Bronchial epithelial cell (primary cell): ENCODE results near the gene CC2D2A. TPM values are rescaled to one million over a fixed set of nuclear protein-coding genes. Genes with fewer than 3 reads are reported as not detected.

Source experiments
- DNase-seq: peaks from one replicate; pipeline ENCODE4 v3.0.0-alpha.2; 2010; ENCODE audit warnings: low read depth
- FAIRE-seq: peaks from 2 replicates; lab custom pipeline; 2011; peaks lifted over from hg19 to GRCh38; lab: Jason Lieb, UNC
- H3K27me3 ChIP-seq: 2 replicates; pipeline ENCODE4 v1.5.1; 2011; ENCODE audit warnings: low read length; ENCODE audit not compliant: control insufficient read depth, insufficient read depth
- H3K36me3 ChIP-seq: 2 replicates; pipeline ENCODE4 v1.5.1; 2011; ENCODE audit warnings: low read length; ENCODE audit not compliant: control insufficient read depth, insufficient read depth
- H3K4me3 ChIP-seq: 2 replicates; pipeline ENCODE4 v1.5.1; 2011; ENCODE audit warnings: mild to moderate bottlenecking, low read depth, low read length, control low read depth
- CTCF ChIP-seq: IDR thresholded peaks from 2 replicates; pipeline ENCODE4 v1.5.1; 2011; ENCODE audit warnings: mild to moderate bottlenecking, moderate library complexity, low read length, control low read depth, inconsistent platforms; ENCODE audit not compliant: insufficient read depth, severe bottlenecking
- total RNA-seq: library from RNA; depleted of rRNA; stranded (reverse); fragments of >200 nt; gene quantifications from 2 replicates; pipeline ENCODE4 v1.2.1, GENCODE V29; 2014

The CC2D2A gene
- total RNA-seq, 1 donor from 2014 or later: 5.8 TPM

DNA sequence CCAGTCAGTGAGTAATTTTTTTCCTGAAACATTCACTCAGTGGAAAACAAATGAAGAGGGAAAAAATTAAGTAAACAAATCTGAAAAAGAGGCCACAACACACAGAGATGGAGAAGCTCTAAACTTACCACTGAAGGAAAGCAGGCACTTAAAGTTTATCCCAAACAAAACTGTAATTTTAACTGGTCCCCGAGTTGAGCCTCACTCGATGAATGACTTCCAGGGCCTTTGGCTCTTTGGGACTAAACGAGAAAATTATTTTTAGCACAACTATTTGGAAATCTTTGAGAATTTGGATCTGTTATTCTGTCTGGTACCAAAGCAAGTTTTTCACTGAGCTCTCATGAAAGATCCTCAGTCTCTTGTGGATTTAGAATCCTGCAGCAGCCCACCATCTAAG is 42.0 kb upstream of the CC2D2A start, which contains the start of gene C1QTNF7:
Gene C1QTNF7 (plus strand): TSS at position 333 of the 400 bp plus-strand sequence. CDS start 7,711 bp downstream, outside the sequence.
- FAIRE-seq: no peak
- no peaks in the 10 kb centered on the region for H3K27me3 ChIP-seq
- DNase-seq: no peak
- TF ChIP-seq CTCF: no peak
- H3K4me3 ChIP-seq: no peak within 1 kb of the TSS
- H3K36me3 ChIP-seq: no peaks in the 10 kb centered on the region

GRCh38 chr4:15428611-15429010 is 41.1 kb upstream of the CC2D2A start:
- H3K4me3 ChIP-seq: no peak overlapping the region
- peak; percentile 31 for DNase-seq
- TF ChIP-seq CTCF: no peak

DNA sequence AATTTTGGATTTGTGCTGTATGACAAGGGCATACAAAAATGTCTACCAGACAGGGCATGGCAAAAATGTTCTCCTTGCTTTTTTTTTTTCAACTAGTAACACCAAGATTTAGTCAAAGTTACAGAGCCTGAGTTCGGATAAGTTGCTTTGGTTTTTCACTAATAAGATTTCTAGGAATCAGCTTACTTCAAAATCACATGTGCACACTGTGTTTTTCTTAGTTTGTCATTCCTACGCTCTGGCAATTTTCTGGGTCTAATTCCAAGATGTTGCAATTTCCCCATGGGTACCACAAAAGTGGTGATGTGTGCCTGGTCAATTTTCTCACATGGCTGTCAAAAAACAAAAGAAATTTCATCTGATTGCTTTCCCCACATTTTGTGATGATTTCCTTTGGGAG is 35.6 kb upstream of the CC2D2A start:
- no peaks in the 10 kb centered on the region for H3K36me3 ChIP-seq
- no peaks in the 10 kb centered on the region for H3K27me3 ChIP-seq
- FAIRE-seq: no peak
- no peak overlapping the region for H3K4me3 ChIP-seq
- peak; percentile 47 for DNase-seq
- no peak for TF ChIP-seq CTCF

More at GRCh38 chr4:15428611-15429010, 41.1 kb upstream of the CC2D2A start:
- Histone ChIP-seq H3K36me3 (no peaks in the 10 kb centered on the region), H3K27me3 (no peaks in the 10 kb centered on the region)
- FAIRE-seq: no peak

GRCh38 chr4:15434676-15435075 is 35.0 kb upstream of the CC2D2A start:
- FAIRE-seq (no peak), DNase-seq (no peak)
- Histone ChIP-seq H3K27me3 (no peaks in the 10 kb centered on the region), H3K4me3 (no peak overlapping the region), H3K36me3 (no peaks in the 10 kb centered on the region)
- TF ChIP-seq CTCF: no peak

- FAIRE-seq (no peak), DNase-seq (no peak)
- no peak for TF ChIP-seq CTCF
These were observed 33.2 kb upstream of the CC2D2A start for GRCh38 chr4:15436513-15436912.

DNA sequence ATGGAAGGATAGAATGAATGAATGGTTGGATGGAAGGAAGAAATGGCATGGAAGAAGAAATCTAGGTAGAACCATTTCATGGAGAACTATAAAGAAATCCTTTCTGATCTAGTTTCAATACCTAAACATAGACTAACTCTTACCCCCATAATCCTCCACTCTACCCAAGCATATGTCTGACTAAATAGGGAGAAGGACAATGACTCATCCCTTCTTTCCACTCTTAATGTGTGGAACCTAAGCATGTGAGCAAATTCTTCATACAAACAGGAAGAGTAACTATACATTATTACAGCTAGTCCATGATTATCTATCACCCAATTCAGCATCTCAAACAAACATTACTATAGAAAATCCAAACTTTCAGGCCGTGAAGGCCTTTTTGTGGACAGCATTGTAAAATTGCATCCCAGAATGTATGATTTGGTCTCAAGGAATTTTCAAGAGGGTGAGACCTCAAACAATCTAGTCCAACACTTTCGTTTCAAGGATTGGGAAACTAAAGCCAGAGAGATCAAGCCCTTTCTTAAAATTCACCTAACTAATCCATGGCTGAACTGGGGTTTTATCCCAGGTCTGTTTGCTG is 30.6 kb upstream of the CC2D2A start:
- Histone ChIP-seq H3K4me3 (no peak overlapping the region), H3K36me3 (no peaks in the 10 kb centered on the region), H3K27me3 (no peaks in the 10 kb centered on the region)
- peak; percentile 66 for DNase-seq
- FAIRE-seq: no peak
- no peak for TF ChIP-seq CTCF

More at GRCh38 chr4:15436513-15436912, 33.2 kb upstream of the CC2D2A start:
- no peaks in the 10 kb centered on the region for H3K36me3 ChIP-seq
- H3K4me3 ChIP-seq: no peak overlapping the region
- H3K27me3 ChIP-seq: no peaks in the 10 kb centered on the region
